ENCODE measurements around the gene DOCK4.

DNA sequence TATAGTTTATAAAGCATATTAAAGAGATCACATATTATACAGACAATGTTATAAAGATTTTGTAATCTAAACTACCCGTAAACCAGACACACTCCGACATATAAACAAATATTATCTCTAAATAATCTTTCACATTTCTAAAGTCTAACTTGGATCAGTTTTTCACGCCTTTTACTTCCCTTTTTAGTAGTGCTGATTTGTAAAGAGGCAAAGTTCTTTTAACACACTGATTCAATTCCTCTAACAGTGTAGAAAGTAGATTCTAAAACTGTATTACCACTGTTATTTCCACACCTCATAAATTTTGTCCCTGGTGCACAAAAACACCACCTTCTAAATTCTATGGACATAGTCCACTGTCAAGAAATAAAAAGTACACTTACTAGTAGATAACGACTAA lies 230.9 kb downstream of the DOCK4 start:
- TF ChIP-seq CTCF (IDR thresholded peaks at IDR 0.05; ENCODE audit: insufficient read depth, low read length, poor library complexity, severe bottlenecking) (no peak), EZH2phosphoT487 (conservative IDR thresholded peaks at IDR 0.05; ENCODE audit: low read length) (no peak)
